T47D (cell line): ENCODE data around the gene PCTP.

Experiments used
- DNase-seq, 2 experiments: peaks; one replicate each; pipeline versions ENCODE4 v3.0.0 to v3.0.0-alpha.2; 2011 to 2012; ENCODE audit warnings: low read depth in 1 of 2, low spot score in 1 of 2
- JUND ChIP-seq: IDR thresholded peaks from 2 replicates; pipeline ENCODE4 v1.6.1; 2012; ENCODE audit warnings: low read depth
- in situ Hi-C: cut with HindIII; loops from 2 replicates; pipeline ENCODE4 v1.10.0; 2016; ENCODE audit warnings: low sequenced_read_pairs, low pct_unique_long_range_greater_than_20kb

PCTP gene

DNA sequence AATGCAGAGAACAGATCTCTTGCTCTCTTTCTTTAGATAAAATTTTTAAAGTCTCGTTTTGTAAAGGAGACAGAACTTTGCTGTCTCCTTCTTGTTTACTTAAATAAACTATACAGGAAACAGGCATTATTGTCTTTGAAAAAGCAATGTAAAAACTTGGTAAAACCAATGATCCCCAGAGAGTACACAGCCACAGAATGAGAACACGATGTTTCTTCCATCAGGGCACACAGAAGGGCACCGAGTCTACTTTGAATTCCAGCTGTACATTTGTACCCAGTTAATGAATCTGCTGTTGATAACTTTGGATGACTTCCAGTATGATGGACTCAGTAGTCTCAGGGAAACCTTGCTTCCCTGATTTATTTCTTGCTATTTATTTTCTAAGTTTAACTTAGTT is 20.0 kb upstream of the PCTP start:
- no peak for DNase-seq
- in situ Hi-C loops: no loop called here
- TF ChIP-seq JUND: no peak

GRCh38 chr17:55731586-55732250 is 19.1 kb upstream of the PCTP start:
- in situ Hi-C loops: no loop called here
- no peak for DNase-seq
- no peak for TF ChIP-seq JUND

DNA sequence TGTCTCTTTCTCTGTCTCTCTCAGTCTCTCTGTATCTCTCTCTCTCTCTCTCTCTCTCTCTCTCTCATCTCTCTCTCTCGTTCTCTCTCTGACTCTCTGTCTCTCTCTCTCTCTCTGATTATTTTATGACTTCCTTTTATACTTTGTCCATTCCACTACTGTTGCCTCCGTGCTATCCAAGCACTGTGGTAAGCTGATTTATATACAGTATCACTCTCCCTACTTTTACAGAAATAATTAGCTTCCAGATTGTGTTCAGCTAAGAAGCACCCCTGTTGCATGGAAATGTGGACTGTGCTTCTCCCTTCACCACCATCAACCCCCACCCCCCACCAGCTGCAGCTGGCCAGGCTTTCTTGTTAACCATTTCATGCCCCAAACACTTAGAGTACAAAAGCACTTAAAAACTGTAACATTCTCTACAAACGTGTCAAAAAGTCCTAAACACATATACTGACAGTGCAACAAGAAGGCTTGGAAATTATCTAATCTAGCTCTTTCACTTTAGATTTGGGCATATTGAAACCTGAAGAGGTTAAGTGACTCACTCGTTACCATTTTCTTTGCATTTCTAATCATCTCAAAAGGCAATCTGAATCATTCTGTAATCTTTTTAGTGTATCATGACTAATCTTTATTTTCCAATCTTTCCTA is 16.6 kb upstream of the PCTP start:
- in situ Hi-C loops: no loop called here
- no peak for DNase-seq
- no peak for TF ChIP-seq JUND

DNA sequence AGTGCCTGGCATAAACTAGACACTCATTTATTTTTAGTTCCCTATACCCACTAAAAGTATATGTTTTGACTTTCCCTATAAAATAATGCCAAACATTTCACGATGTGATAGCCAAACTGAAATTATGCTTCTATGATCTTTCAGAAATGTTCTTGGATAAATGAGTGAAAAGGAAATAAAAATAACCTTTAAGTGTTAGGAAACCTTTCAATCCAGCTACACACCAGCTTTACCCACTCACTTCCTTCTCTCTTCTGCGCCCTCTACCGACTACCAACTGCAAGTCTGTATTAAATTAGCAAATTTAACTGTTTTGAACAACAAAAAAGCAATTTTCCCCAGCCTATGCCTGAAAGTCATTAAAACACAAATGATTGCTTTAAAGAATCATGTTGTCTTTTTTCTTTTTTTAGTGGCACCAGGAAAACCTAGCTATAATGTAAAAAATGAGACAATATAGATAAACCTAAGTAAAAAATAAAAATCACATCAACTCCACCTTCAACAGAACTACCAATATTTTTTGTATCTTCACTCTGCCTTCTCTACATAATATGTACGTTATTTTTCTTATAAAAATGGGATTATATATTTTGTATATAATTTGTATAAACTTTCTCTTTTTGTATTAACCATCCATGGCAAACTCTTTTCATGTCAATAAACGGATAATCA is 15.0 kb upstream of the PCTP start:
- DNase-seq: peak in 1 of 2 experiments; percentile 61
- in situ Hi-C loops: no loop called here
- no peak for TF ChIP-seq JUND

DNA sequence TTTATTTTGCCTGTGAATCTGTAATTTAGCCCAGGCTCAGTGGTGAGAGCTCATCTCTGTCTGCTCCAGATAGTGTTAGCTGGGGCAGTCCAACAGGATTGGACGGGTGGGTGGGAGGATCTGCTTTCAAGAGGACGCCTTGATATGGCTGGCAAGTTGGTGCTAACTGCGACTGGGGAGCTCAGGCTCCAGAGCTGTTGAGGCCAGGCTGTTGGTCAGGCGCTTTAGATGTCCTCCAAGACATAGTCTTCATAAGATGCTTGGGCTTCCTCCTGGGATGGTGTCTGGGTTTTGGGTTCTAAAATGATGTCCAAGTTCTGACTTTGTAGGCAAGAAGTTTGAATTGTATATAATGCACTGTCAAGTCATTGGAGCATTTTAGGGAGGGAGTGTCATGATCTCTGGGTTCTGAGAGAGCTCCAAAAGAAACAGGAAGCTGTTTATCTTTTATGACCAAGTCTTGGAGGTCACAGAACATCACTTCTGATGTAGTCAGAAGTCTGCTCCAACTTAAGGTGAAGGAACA is 12.8 kb upstream of the PCTP start:
- no peak for DNase-seq
- in situ Hi-C loops: no loop called here
- TF ChIP-seq JUND: no peak

DNA sequence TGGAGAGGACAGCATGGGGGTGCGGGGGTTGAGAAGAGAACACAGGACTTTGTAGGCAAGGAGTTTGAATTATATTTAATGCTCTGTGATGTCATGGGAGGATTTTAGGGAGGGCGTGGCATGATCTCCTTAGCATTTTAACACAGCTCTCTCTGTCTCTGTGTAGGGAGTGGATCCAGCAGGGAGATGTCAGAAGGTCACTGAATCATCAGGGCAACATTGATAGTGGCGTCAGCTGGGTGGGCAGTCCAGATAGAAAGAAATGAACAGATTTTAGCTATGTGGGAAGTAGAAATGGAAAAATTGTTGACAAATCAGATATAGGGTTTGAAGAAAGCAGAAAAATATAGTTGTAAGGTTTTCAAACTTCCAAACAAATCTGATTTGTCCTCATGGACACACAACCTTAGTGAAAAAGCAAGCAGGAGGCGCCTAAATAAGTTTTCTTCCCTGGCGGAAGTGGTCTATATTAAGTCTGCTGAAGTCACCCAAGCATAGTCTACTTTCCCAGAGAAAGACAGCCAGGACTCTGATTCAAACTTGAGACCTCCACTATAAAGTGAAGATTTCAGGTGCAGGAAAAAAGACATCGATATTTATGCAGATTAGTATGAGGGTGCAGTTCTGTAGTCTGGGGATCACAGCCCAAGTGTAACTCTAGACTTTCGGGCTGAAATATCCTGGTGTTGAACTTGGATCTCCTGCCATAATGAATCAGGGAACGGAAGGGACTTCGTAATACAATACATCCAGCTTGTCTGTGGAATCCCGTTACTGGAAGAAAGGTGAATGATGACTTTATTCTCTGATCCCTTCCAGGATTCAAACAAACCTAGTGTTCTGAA is 10.1 kb upstream of the PCTP start:
- no peak for DNase-seq
- no peak for TF ChIP-seq JUND
- in situ Hi-C loops: no loop called here

DNA sequence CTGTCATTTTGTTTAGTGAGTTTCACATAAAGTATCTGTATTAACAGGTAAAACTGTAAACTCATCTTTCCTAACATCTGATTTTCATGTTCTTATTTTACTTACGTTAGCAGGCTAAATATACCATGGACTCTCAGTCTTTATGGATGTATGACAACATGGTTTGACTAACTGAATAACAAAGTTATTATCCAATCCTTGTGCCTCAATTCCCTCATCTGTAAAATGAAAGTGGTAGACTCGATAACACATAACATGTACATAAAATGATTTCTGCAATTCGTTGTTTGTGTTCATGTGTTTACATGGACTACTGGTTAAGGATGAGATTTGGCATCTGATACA is 9.5 kb upstream of the PCTP start:
- no peak for DNase-seq
- in situ Hi-C loops: no loop called here
- TF ChIP-seq JUND: no peak

- TF ChIP-seq JUND: no peak
- DNase-seq: peak in 1 of 2 experiments; percentile 41
- in situ Hi-C loops: no loop called here
These were observed 8.4 kb upstream of the PCTP start for GRCh38 chr17:55742272-55743102.

GRCh38 chr17:55743103-55743679 is 7.7 kb upstream of the PCTP start:
- peak in 1 of 2 experiments; percentile 67 for DNase-seq
- in situ Hi-C loops: no loop called here
- no peak for TF ChIP-seq JUND

DNA sequence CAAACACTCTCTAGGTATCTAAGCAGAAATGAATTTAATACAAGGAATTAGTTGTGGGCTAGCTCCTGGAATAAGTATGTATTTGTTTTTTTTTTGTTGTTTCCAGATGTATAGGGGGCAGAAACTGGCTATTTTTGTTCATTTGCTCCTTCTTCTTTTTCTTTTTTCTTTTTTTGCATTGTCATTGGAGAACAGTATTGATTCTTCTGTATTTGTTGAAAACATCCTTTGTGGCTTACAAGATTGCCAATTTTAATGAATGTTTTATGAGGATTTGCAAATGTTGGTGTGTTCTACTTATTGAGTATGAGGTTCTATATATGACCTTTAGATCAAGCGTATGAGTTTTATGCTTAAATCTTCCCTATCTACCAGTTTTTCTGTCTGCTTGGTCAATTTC is 5.6 kb upstream of the PCTP start:
- in situ Hi-C loops: no loop called here
- TF ChIP-seq JUND: no peak
- DNase-seq: no peak

GRCh38 chr17:55746466-55746865 is 4.4 kb upstream of the PCTP start:
- in situ Hi-C loops: no loop called here
- no peak for TF ChIP-seq JUND
- no peak for DNase-seq
